ENCODE results near the gene CLDN6. TPM values are rescaled to one million over a fixed set of nuclear protein-coding genes. Genes with fewer than 3 reads are reported as not detected.

The CLDN6 gene
- total RNA-seq, 1 experiment from 2014 or later, result 743 TPM

GRCh38 chr16:3023415-3023668 is 5.4 kb upstream of the CLDN6 start:
- Mint-ChIP-seq H3K4me3 (peak overlapping the region; percentile 93 to 96), H3K36me3 (ENCODE audit: insufficient read depth in 1 of 3, low read depth in 3 of 3) (peaks cover 15 to 42% (median 32%) of the 10 kb centered on the region in 3 experiments), H3K27ac (peak overlapping the region; percentile 98 to 100 (median 99); a peak in 5 of 7 replicates), H3K9me3 (no peaks in the 10 kb centered on the region; a peak in 2 of 5 replicates), H3K4me1 (peaks cover 24 to 50% of the 10 kb centered on the region in 2 experiments), H3K27me3 (ENCODE audit: low read depth) (peaks cover 9% of the 10 kb centered on the region)
- Histone ChIP-seq H2AFZ (ENCODE audit: low read length) (no peak overlapping the region), H2BK5ac (ENCODE audit: insufficient read length, low read length) (no peak overlapping the region), H4K91ac (ENCODE audit: insufficient read length, low read depth, low read length) (no peak overlapping the region), H3K23me2 (ENCODE audit: insufficient read length, low read depth, low read length, poor library complexity, severe bottlenecking) (peaks cover 26% of the 10 kb centered on the region), H2BK20ac (ENCODE audit: low read depth, low read length, poor library complexity, severe bottlenecking) (no peak overlapping the region), H3K18ac (ENCODE audit: insufficient read length, low read depth, low read length) (no peak overlapping the region), H3T11ph (ENCODE audit: low read length) (no peak overlapping the region), H4K20me1 (ENCODE audit: control insufficient read depth, insufficient read depth, insufficient read length) (no peaks in the 10 kb centered on the region), H3K9ac (ENCODE audit: extremely low read depth, insufficient read length, low read length) (peak overlapping the region; percentile 21), H3K56ac (ENCODE audit: insufficient read length, low read depth, low read length) (no peak overlapping the region), H3K27ac (ENCODE audit: insufficient read length, low read depth, low read length) (no peak overlapping the region), H3K9me3 (ENCODE audit: control insufficient read depth, low read depth, low read length) (no peaks in the 10 kb centered on the region), H3K79me2 (ENCODE audit: insufficient read depth, low read length) (no peaks in the 10 kb centered on the region; the same call in 1 of the 2 replicates), H3K14ac (ENCODE audit: insufficient read depth, low read length) (no peak overlapping the region), H4K5ac (ENCODE audit: insufficient read length, low read depth, low read length) (no peak overlapping the region), H2BK120ac (ENCODE audit: low read depth, low read length, poor library complexity, severe bottlenecking) (no peak overlapping the region), H3K79me1 (ENCODE audit: insufficient read depth, low read depth, low read length, poor library complexity, severe bottlenecking) (no peaks in the 10 kb centered on the region), H3K23ac (ENCODE audit: insufficient read length, low read depth, low read length) (no peak overlapping the region), H4K8ac (replicated peaks; ENCODE audit: insufficient read length, low read depth, low read length) (no peak overlapping the region), H3K4me2 (ENCODE audit: insufficient read depth, insufficient read length, low read length) (peak overlapping the region; percentile 51), H2BK12ac (ENCODE audit: insufficient read length, low read depth, low read length) (no peak overlapping the region), H3K27me3 (ENCODE audit: insufficient read depth, low read length) (no peaks in the 10 kb centered on the region), H2BK15ac (ENCODE audit: low read depth, low read length) (no peak overlapping the region), H3K4ac (ENCODE audit: low read depth, low read length) (no peak overlapping the region), H3K4me1 (ENCODE audit: insufficient read depth, low read length) (peaks cover 2% of the 10 kb centered on the region; the same call in 1 of the 2 replicates), H2AK5ac (ENCODE audit: insufficient read length, low read length) (no peak overlapping the region)
- TF ChIP-seq CTCF (conservative IDR thresholded peaks at IDR 0.05), result no peak
- DNase-seq, result no peak
- WGBS (ENCODE audit: extremely low coverage, insufficient read length, low lambda C conversion rate), result no CpG with 5 or more reads among the region's 6 CpGs

Data from H9 (cell line).